HEK293 (cell line): ENCODE results near the gene AK3.

Experiments
- BCL11B ChIP-seq: fragments of 450-650 bp; formaldehyde crosslinking; IDR thresholded peaks from 2 replicates; pipeline ENCODE4 v1.5.1; 2016; ENCODE audit warnings: low read depth, missing biosample characterization, missing genetic modification characterization
- FEZF1 ChIP-seq: fragments of 450-650 bp; formaldehyde crosslinking; IDR thresholded peaks from 2 replicates; pipeline ENCODE4 v1.5.1; 2016; ENCODE audit warnings: missing biosample characterization, missing genetic modification characterization
- KLF1 ChIP-seq: fragments of 450-650 bp; formaldehyde crosslinking; IDR thresholded peaks from 2 replicates; pipeline ENCODE4 v1.5.1; 2016; ENCODE audit warnings: missing biosample characterization, missing genetic modification characterization
- PATZ1 ChIP-seq: fragments of 450-650 bp; formaldehyde crosslinking; IDR thresholded peaks from 2 replicates; pipeline ENCODE4 v1.5.1; 2016; ENCODE audit warnings: missing biosample characterization, missing genetic modification characterization
- PRDM4 ChIP-seq: fragments of 450-650 bp; formaldehyde crosslinking; IDR thresholded peaks from 2 replicates; pipeline ENCODE4 v1.5.1; 2017; ENCODE audit warnings: missing biosample characterization, missing genetic modification characterization
- PRDM6 ChIP-seq: fragments of 450-650 bp; formaldehyde crosslinking; IDR thresholded peaks from 2 replicates; pipeline ENCODE4 v1.5.1; 2017; ENCODE audit warnings: missing biosample characterization, missing genetic modification characterization
- RBAK ChIP-seq: fragments of 450-650 bp; formaldehyde crosslinking; IDR thresholded peaks from 2 replicates; pipeline ENCODE4 v1.5.1; 2016; ENCODE audit warnings: missing biosample characterization, missing genetic modification characterization
- REST ChIP-seq: fragments of 450-650 bp; formaldehyde crosslinking; IDR thresholded peaks from 2 replicates; pipeline ENCODE4 v1.5.1; 2016; ENCODE audit warnings: missing biosample characterization, missing genetic modification characterization
- SP2 ChIP-seq: fragments of 450-650 bp; formaldehyde crosslinking; IDR thresholded peaks from 2 replicates; pipeline ENCODE4 v1.5.1; 2016; ENCODE audit warnings: missing biosample characterization, missing genetic modification characterization
- TRIM28 ChIP-seq: IDR thresholded peaks from 2 replicates; pipeline ENCODE4 v1.6.1; 2011; ENCODE audit warnings: low read length, control low read depth, borderline replicate concordance
- ZBTB1 ChIP-seq: fragments of 450-650 bp; formaldehyde crosslinking; IDR thresholded peaks from 2 replicates; pipeline ENCODE4 v1.5.1; 2016; ENCODE audit warnings: missing biosample characterization, missing genetic modification characterization
- ZBTB11 ChIP-seq: fragments of 450-650 bp; formaldehyde crosslinking; conservative IDR thresholded peaks from 2 replicates; pipeline ENCODE4 v1.5.1; 2016; ENCODE audit warnings: low read depth, missing biosample characterization, missing genetic modification characterization
- ZFP41 ChIP-seq: fragments of 450-650 bp; formaldehyde crosslinking; IDR thresholded peaks from 2 replicates; pipeline ENCODE4 v1.5.1; 2016; ENCODE audit warnings: missing biosample characterization, missing genetic modification characterization, borderline replicate concordance
- ZNF174 ChIP-seq: fragments of 450-650 bp; formaldehyde crosslinking; IDR thresholded peaks from 2 replicates; pipeline ENCODE4 v1.5.0; 2017; ENCODE audit warnings: missing biosample characterization, mild to moderate bottlenecking, missing genetic modification characterization
- ZNF221 ChIP-seq: fragments of 450-650 bp; formaldehyde crosslinking; IDR thresholded peaks from 2 replicates; pipeline ENCODE4 v1.5.1; 2017; ENCODE audit warnings: missing biosample characterization, missing genetic modification characterization, borderline replicate concordance
- ZNF266 ChIP-seq: fragments of 450-650 bp; formaldehyde crosslinking; IDR thresholded peaks from 2 replicates; pipeline ENCODE4 v1.5.1; 2016; ENCODE audit warnings: missing biosample characterization, missing genetic modification characterization, low read depth
- ZNF596 ChIP-seq: fragments of 450-650 bp; IDR thresholded peaks from 2 replicates; pipeline ENCODE4 v1.5.0; 2018; ENCODE audit warnings: missing biosample characterization, mild to moderate bottlenecking, missing genetic modification characterization, moderate library complexity
- ZNF626 ChIP-seq: fragments of 450-650 bp; sonication (Bioruptor Pico); formaldehyde crosslinking; IDR thresholded peaks from 2 replicates; pipeline ENCODE4 v1.5.1; 2018; ENCODE audit warnings: missing biosample characterization, missing genetic modification characterization, inconsistent platforms
- ZNF658 ChIP-seq: fragments of 450-650 bp; formaldehyde crosslinking; IDR thresholded peaks from 2 replicates; pipeline ENCODE4; 2016; ENCODE audit warnings: missing biosample characterization, missing genetic modification characterization
- ZNF670 ChIP-seq: fragments of 450-650 bp; formaldehyde crosslinking; IDR thresholded peaks from 2 replicates; pipeline ENCODE4 v1.5.1; 2016; ENCODE audit warnings: missing biosample characterization, missing genetic modification characterization, low read depth
- ZSCAN4 ChIP-seq: fragments of 450-650 bp; formaldehyde crosslinking; IDR thresholded peaks from 2 replicates; pipeline ENCODE4 v1.5.1; 2017; ENCODE audit warnings: missing biosample characterization, missing genetic modification characterization
- ZXDB ChIP-seq: fragments of 450-650 bp; formaldehyde crosslinking; IDR thresholded peaks from 2 replicates; pipeline ENCODE4 v1.5.1; 2016; ENCODE audit warnings: missing biosample characterization, missing genetic modification characterization

The AK3 gene

GRCh38 chr9:4679268-4680172 lies 61.5 kb downstream of the AK3 start, which contains the start of gene CDC37L1 (continued):
- peak; percentile 94 for TF ChIP-seq ZBTB11 (tag by site-specific recombination)
- no peak for TF ChIP-seq KLF1 (tag by site-specific recombination)
- TF ChIP-seq ZNF658 (tag by site-specific recombination): no peak
- no peak for TF ChIP-seq PRDM6 (tag by site-specific recombination)
- TF ChIP-seq ZNF221: no peak
- no peak for TF ChIP-seq PRDM4 (tag by site-specific recombination)
- TF ChIP-seq ZNF174 (tag by site-specific recombination): no peak
- no peak for TF ChIP-seq RBAK (tag by site-specific recombination)
- TF ChIP-seq ZFP41 (tag by site-specific recombination): no peak
- TF ChIP-seq ZNF670 (tag by site-specific recombination): no peak
- TF ChIP-seq PATZ1 (tag by site-specific recombination): peak; percentile 48; the same call in 1 of the 2 replicates
- no peak for TF ChIP-seq ZNF626 (tag by site-specific recombination)
- no peak; the same call in 1 of the 2 replicates for TF ChIP-seq BCL11B (tag by site-specific recombination)
- no peak for TF ChIP-seq ZSCAN4 (tag by site-specific recombination)
- peak; percentile 68; the same call in 1 of the 2 replicates for TF ChIP-seq TRIM28
- no peak for TF ChIP-seq ZNF266 (tag by site-specific recombination)
- TF ChIP-seq FEZF1: no peak
- TF ChIP-seq ZNF596 (tag by site-specific recombination): no peak
- TF ChIP-seq ZBTB1 (tag by site-specific recombination): no peak
- TF ChIP-seq REST (tag by site-specific recombination): no peak
- peak; percentile 82 for TF ChIP-seq SP2 (tag by site-specific recombination)
- TF ChIP-seq ZXDB (tag by site-specific recombination): peak; percentile 57
